HCT116 (cell line): ENCODE results near the gene RAET1L.

ENCODE experiments used
- CEBPB ChIP-seq: IDR thresholded peaks from 2 replicates; pipeline ENCODE4 v1.6.1; 2012; ENCODE audit warnings: low read depth
- EZH2 ChIP-seq: fragments of 200-600 bp; sonication (generic); IDR thresholded peaks from 2 replicates; pipeline ENCODE4 v1.6.1; 2017; ENCODE audit warnings: antibody characterized with exemption, mixed run types
- EZH2phosphoT487 ChIP-seq: fragments of 200-600 bp; IDR thresholded peaks from 2 replicates; pipeline ENCODE4 v1.6.1; 2018; ENCODE audit warnings: antibody characterized with exemption, borderline replicate concordance
- POLR2A ChIP-seq: IDR thresholded peaks from 2 replicates; pipeline ENCODE4 v1.7.0; 2011; ENCODE audit warnings: borderline replicate concordance; ENCODE audit not compliant: insufficient read depth, insufficient read length; ENCODE audit errors: extremely low read depth
- POLR2AphosphoS5 ChIP-seq: IDR thresholded peaks from 2 replicates; pipeline ENCODE4 v1.6.1; 2011; ENCODE audit warnings: mild to moderate bottlenecking, low read depth, low read length, moderate library complexity
- TCF7L2 ChIP-seq: IDR thresholded peaks from 2 replicates; pipeline ENCODE4 v1.7.0; 2011; ENCODE audit warnings: borderline replicate concordance, inconsistent platforms; ENCODE audit not compliant: insufficient read depth, insufficient read length; ENCODE audit errors: extremely low read depth
- ZFX ChIP-seq: fragments of 450-650 bp; IDR thresholded peaks from 2 replicates; pipeline ENCODE4 v1.6.1; 2017
- TF ChIP-seq, protein P1 (sequence below), 3 experiments: fragments of 200-600 bp in 1 of 3; sonication (generic) in 1 of 3; IDR thresholded peaks in 2 of 3; conservative IDR thresholded peaks in 1 of 3; 2 replicates each; pipeline ENCODE4 v1.5.1; 2012 to 2017; ENCODE audit warnings: low read depth in 2 of 3, low read length in 2 of 3, antibody characterized with exemption in 1 of 3, borderline replicate concordance in 1 of 3, control low read depth in 1 of 3, mild to moderate bottlenecking in 1 of 3, mixed read lengths in 1 of 3, mixed run types in 1 of 3, moderate library complexity in 1 of 3; ENCODE audit not compliant: insufficient read depth in 1 of 3
- TF ChIP-seq, protein P2 (sequence below): IDR thresholded peaks from 2 replicates; pipeline ENCODE4 v1.6.1; 2012
- TF ChIP-seq, protein P3 (sequence below): IDR thresholded peaks from 2 replicates; pipeline ENCODE4 v1.6.1; 2012; ENCODE audit warnings: low read depth

DNA sequence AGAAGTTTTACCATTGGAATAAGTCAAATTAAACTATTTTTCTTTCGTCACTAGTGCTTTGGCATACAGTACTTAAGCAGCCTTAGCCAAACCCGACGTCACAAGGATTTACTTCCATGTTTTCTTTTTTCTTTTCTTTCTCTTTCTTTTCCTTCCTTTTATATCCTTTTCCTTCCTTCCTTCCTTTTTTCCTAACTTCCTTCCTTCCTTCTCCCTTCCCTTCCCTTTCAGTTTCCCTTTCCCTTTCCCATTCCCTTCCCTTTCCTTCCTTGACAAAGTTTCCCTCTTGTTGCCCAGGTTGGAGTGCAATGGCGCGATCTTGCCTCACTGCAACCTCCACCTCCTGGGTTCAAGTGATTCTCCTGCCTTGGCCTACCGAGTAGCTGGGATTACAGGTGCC is 33.7 kb upstream of the RAET1L start:
- TF ChIP-seq EZH2 (no peak), EZH2phosphoT487 (no peak), ZFX (no peak), TCF7L2 (no peak), CEBPB (no peak), POLR2AphosphoS5 (no peak), POLR2A (no peak)
- TF ChIP-seq, protein P1, sequence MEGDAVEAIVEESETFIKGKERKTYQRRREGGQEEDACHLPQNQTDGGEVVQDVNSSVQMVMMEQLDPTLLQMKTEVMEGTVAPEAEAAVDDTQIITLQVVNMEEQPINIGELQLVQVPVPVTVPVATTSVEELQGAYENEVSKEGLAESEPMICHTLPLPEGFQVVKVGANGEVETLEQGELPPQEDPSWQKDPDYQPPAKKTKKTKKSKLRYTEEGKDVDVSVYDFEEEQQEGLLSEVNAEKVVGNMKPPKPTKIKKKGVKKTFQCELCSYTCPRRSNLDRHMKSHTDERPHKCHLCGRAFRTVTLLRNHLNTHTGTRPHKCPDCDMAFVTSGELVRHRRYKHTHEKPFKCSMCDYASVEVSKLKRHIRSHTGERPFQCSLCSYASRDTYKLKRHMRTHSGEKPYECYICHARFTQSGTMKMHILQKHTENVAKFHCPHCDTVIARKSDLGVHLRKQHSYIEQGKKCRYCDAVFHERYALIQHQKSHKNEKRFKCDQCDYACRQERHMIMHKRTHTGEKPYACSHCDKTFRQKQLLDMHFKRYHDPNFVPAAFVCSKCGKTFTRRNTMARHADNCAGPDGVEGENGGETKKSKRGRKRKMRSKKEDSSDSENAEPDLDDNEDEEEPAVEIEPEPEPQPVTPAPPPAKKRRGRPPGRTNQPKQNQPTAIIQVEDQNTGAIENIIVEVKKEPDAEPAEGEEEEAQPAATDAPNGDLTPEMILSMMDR (IDR thresholded peaks at IDR 0.05 in 2 of 3, conservative IDR thresholded peaks at IDR 0.05 in 1 of 3; ENCODE audit: borderline replicate concordance in 1 of 3, insufficient read depth in 1 of 3, low read depth in 2 of 3, low read length in 2 of 3): no peak
- TF ChIP-seq, protein P2, sequence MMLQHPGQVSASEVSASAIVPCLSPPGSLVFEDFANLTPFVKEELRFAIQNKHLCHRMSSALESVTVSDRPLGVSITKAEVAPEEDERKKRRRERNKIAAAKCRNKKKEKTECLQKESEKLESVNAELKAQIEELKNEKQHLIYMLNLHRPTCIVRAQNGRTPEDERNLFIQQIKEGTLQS: no peak
- TF ChIP-seq, protein P3, sequence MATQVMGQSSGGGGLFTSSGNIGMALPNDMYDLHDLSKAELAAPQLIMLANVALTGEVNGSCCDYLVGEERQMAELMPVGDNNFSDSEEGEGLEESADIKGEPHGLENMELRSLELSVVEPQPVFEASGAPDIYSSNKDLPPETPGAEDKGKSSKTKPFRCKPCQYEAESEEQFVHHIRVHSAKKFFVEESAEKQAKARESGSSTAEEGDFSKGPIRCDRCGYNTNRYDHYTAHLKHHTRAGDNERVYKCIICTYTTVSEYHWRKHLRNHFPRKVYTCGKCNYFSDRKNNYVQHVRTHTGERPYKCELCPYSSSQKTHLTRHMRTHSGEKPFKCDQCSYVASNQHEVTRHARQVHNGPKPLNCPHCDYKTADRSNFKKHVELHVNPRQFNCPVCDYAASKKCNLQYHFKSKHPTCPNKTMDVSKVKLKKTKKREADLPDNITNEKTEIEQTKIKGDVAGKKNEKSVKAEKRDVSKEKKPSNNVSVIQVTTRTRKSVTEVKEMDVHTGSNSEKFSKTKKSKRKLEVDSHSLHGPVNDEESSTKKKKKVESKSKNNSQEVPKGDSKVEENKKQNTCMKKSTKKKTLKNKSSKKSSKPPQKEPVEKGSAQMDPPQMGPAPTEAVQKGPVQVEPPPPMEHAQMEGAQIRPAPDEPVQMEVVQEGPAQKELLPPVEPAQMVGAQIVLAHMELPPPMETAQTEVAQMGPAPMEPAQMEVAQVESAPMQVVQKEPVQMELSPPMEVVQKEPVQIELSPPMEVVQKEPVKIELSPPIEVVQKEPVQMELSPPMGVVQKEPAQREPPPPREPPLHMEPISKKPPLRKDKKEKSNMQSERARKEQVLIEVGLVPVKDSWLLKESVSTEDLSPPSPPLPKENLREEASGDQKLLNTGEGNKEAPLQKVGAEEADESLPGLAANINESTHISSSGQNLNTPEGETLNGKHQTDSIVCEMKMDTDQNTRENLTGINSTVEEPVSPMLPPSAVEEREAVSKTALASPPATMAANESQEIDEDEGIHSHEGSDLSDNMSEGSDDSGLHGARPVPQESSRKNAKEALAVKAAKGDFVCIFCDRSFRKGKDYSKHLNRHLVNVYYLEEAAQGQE: no peak
